ENCODE data around the gene RILPL2. TPM values are rescaled to one million over a fixed set of nuclear protein-coding genes. Genes with fewer than 3 reads are reported as not detected.
"Not testable (repeated sequence)": the region's sequence is repeated elsewhere in the genome, so short reads cannot be mapped to it uniquely, and the experiment has no call there.

Gene RILPL2
- total RNA-seq, 4 donors from 2014 or later, result 1.3 to 5.7 (median 3.7) TPM

GRCh38 chr12:123428591-123428990, 7.9 kb downstream of the RILPL2 start:
- H3K9me3 ChIP-seq, result no peaks in the 10 kb centered on the region
- no peak for TF ChIP-seq CTCF (IDR thresholded peaks at IDR 0.05)
- peaks cover 0 to 49% (median 8%) of the 10 kb centered on the region in 3 donors for H3K36me3 ChIP-seq
- DNase-seq, result no peak
- H3K4me3 ChIP-seq, result no peak overlapping the region
- 90 to 91% methylated on average over 6 of the region's 6 CpGs for WGBS, 2 donors
- H3K27ac ChIP-seq, result no peak overlapping the region
- intact Hi-C loops (cut with DNase I), result no loop called here
- no peaks in the 10 kb centered on the region for H3K27me3 ChIP-seq
- peaks cover 6 to 22% (median 8%) of the 10 kb centered on the region in 3 donors for H3K4me1 ChIP-seq

- no peaks in the 10 kb centered on the region for H3K9me3 ChIP-seq
- no peak for DNase-seq
- peaks cover 7 to 61% (median 8%) of the 10 kb centered on the region in 3 donors for H3K36me3 ChIP-seq
- no peak overlapping the region for H3K4me3 ChIP-seq
- no peaks in the 10 kb centered on the region for H3K27me3 ChIP-seq
- peaks cover 0 to 8% (median 2%) of the 10 kb centered on the region in 3 donors for H3K4me1 ChIP-seq
- TF ChIP-seq POLR2A (IDR thresholded peaks at IDR 0.05) (no peak), CTCF (IDR thresholded peaks at IDR 0.05) (no peak)
- intact Hi-C loops (cut with DNase I), result no loop called here
- 84 to 89% methylated on average over 5 to 7 of the region's 8 CpGs for WGBS, 2 donors
- H3K27ac ChIP-seq, result no peak overlapping the region
These were observed 9.3 kb downstream of the RILPL2 start for GRCh38 chr12:123427036-123427769.

GRCh38 chr12:123421314-123421713, 15.2 kb downstream of the RILPL2 start:
- intact Hi-C loops (cut with DNase I), result no loop called here
- DNase-seq, result no peak
- Histone ChIP-seq H3K27me3 (no peaks in the 10 kb centered on the region), H3K4me3 (no peak overlapping the region), H3K9me3 (no peaks in the 10 kb centered on the region), H3K4me1 (no peaks in the 10 kb centered on the region), H3K27ac (no peak overlapping the region), H3K36me3 (peaks cover 0 to 67% (median 10%) of the 10 kb centered on the region in 3 donors)
- TF ChIP-seq CTCF (IDR thresholded peaks at IDR 0.05), result no peak
- TF ChIP-seq POLR2A (IDR thresholded peaks at IDR 0.05), result no peak
- 91 to 100% methylated on average over 1 to 2 of the region's 2 CpGs for WGBS, 2 donors

- Histone ChIP-seq H3K27ac (peak overlapping the region in 1 of 4 donors; percentile 21), H3K4me1 (peaks cover 0 to 16% (median 0%) of the 10 kb centered on the region in 3 donors), H3K27me3 (no peaks in the 10 kb centered on the region), H3K4me3 (no peak overlapping the region), H3K9me3 (no peaks in the 10 kb centered on the region), H3K36me3 (peaks cover 7 to 70% (median 30%) of the 10 kb centered on the region in 3 donors)
- intact Hi-C loops (cut with DNase I), result no loop called here
- no peak for TF ChIP-seq POLR2A (IDR thresholded peaks at IDR 0.05)
- TF ChIP-seq CTCF (IDR thresholded peaks at IDR 0.05), result no peak
- no peak for DNase-seq
- 63 to 78% methylated on average over 4 to 5 of the region's 5 CpGs for WGBS, 2 donors
These were observed 26.5 kb downstream of the RILPL2 start for GRCh38 chr12:123410041-123410412.

- Histone ChIP-seq H3K36me3 (peaks cover 8 to 70% (median 33%) of the 10 kb centered on the region in 3 donors), H3K4me1 (peaks cover 0 to 16% (median 0%) of the 10 kb centered on the region in 3 donors), H3K27ac (peak overlapping the region in 1 of 4 donors; percentile 21)
- H3K4me3 ChIP-seq; intact Hi-C loops (cut with DNase I); H3K27me3 ChIP-seq; H3K9me3 ChIP-seq; DNase-seq: not testable (repeated sequence)
- WGBS, 2 donors, result 80 to 81% methylated on average over 5 to 11 of the region's 11 CpGs
These were observed 27.0 kb downstream of the RILPL2 start for GRCh38 chr12:123409284-123410040.

GRCh38 chr12:123408619-123409018, 27.9 kb downstream of the RILPL2 start:
- DNase-seq; H3K27me3 ChIP-seq; intact Hi-C loops (cut with DNase I); H3K4me3 ChIP-seq; H3K9me3 ChIP-seq; H3K27ac ChIP-seq: not testable (repeated sequence)
- Histone ChIP-seq H3K36me3 (peaks cover 16 to 71% (median 42%) of the 10 kb centered on the region in 3 donors), H3K4me1 (peaks cover 0 to 16% (median 0%) of the 10 kb centered on the region in 3 donors)
- no CpG with 5 or more reads among the region's 7 CpGs for WGBS, 2 donors

- H3K4me3 ChIP-seq; H3K27me3 ChIP-seq; H3K9me3 ChIP-seq; H3K27ac ChIP-seq; intact Hi-C loops (cut with DNase I); DNase-seq: not testable (repeated sequence)
- peaks cover 22 to 76% (median 49%) of the 10 kb centered on the region in 3 donors for H3K36me3 ChIP-seq
- WGBS, 2 donors, result 71 to 74% methylated on average over 4 to 12 of the region's 15 CpGs
- peaks cover 0 to 20% (median 0%) of the 10 kb centered on the region in 3 donors for H3K4me1 ChIP-seq
These were observed 28.6 kb downstream of the RILPL2 start for GRCh38 chr12:123407934-123408333.

- H3K4me3 ChIP-seq; DNase-seq; H3K27ac ChIP-seq; H3K9me3 ChIP-seq; H3K27me3 ChIP-seq; intact Hi-C loops (cut with DNase I): not testable (repeated sequence)
- WGBS, 2 donors, result 81 to 92% methylated on average over 6 to 15 of the region's 15 CpGs
- Histone ChIP-seq H3K4me1 (peaks cover 0 to 27% (median 0%) of the 10 kb centered on the region in 3 donors), H3K36me3 (peaks cover 22 to 77% (median 53%) of the 10 kb centered on the region in 3 donors)
These were observed 29.2 kb downstream of the RILPL2 start for GRCh38 chr12:123407269-123407668.
